ENCODE results near the gene OR2V2. TPM values are rescaled to one million over a fixed set of nuclear protein-coding genes. Genes with fewer than 3 reads are reported as not detected.

OR2V2 gene, protein sequence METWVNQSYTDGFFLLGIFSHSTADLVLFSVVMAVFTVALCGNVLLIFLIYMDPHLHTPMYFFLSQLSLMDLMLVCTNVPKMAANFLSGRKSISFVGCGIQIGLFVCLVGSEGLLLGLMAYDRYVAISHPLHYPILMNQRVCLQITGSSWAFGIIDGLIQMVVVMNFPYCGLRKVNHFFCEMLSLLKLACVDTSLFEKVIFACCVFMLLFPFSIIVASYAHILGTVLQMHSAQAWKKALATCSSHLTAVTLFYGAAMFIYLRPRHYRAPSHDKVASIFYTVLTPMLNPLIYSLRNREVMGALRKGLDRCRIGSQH
- total RNA-seq = not detected in 2 replicates

GRCh38 chr5:181146927-181147636 lies at the start of gene OR2V2:
Gene OR2V2 (plus strand): TSS chr5:181147586. CDS start chr5:181154943, 7,357 bp downstream.

DNA sequence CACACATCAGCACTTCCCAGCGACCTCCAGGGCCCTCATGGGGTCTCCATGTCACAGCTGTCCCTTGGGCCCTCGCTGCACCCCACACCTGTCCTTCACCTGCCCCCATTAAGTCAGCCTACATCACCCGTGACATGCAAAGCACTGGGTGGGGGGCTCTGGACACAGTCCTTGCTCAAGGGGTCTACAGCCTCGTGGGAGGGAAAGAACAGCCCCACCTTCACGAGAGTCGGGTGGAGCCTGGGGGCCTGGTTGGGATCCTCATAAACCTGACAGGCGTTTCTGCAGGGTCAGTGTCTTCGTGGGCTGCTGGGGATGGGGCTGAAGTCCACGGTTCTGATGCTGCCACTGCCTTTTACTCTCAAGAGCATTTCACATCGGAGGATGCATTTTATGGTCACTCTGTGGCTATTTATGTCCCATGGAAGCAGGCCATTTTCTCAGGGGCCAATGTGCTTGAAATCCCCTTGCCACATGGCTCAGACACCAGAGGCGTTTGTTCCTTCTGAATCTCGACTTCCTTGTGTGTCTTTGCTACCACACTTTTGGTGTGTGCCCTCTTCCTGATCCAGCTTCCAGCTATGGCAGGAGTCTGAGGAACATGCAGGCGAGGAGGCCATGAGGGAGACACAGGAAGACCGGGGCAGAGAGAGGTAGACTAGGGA lies 16.4 kb upstream of the OR2V2 start, which contains the start of gene OR2V1:
Gene OR2V1, minus strand, starts transcription at position 338 of the 665 bp plus-strand sequence. CDS start 5,865 bp downstream, outside the sequence.

GRCh38 chr5:181204826-181205760 lies 57.7 kb downstream of the OR2V2 start, which contains the start of gene TRIM7:
Gene TRIM7 (minus strand): TSS chr5:181205196. CDS start chr5:181205110, 86 bp downstream.

Other genes starting within 250 kb of the OR2V2 start
- gene BTNL8, start 248.4 kb upstream of the OR2V2 start, total RNA-seq = 1.2 TPM in 1 of 2 replicates, not detected in the other
- not detected in 2 replicates for gene BTNL3, start 158.7 kb upstream of the OR2V2 start, total RNA-seq
- gene BTNL9, start 107.3 kb upstream of the OR2V2 start, total RNA-seq = not detected in 2 replicates
- gene OR2V1, start 16.4 kb upstream of the OR2V2 start, total RNA-seq = not detected in 2 replicates
- gene TRIM7, start 57.6 kb downstream of the OR2V2 start, total RNA-seq = 0.94 and 1.9 TPM in 2 replicates
- gene TRIM41, start 75.7 kb downstream of the OR2V2 start, total RNA-seq = 13.0 and 15.8 TPM in 2 replicates
- 3,255 and 5,180 TPM in 2 replicates for gene RACK1, start 96.3 kb downstream of the OR2V2 start, total RNA-seq
- 4.4 and 5.7 TPM in 2 replicates for gene TRIM52, start 113.6 kb downstream of the OR2V2 start, total RNA-seq
- not detected in 2 replicates for gene OR4F3, start 219.7 kb downstream of the OR2V2 start, total RNA-seq

All from pericardium fibroblast (primary cell).